Prostate gland (tissue), 2 donors: ENCODE data around the gene LARGE1.

Source experiments
- POLR2A ChIP-seq: fragments of 450-650 bp; IDR thresholded peaks from one replicate; pipeline ENCODE4 v1.6.1; 2016; ENCODE audit warnings: antibody characterized with exemption, mild to moderate bottlenecking
- POLR2AphosphoS5 ChIP-seq: sonication (generic); formaldehyde crosslinking; IDR thresholded peaks from one replicate; pipeline ENCODE4 v1.6.1; 2017; ENCODE audit warnings: antibody characterized with exemption
- TF ChIP-seq, protein P1 (sequence below), 4 experiments: fragments of 200-600 bp in 2 of 4; fragments of 450-650 bp in 2 of 4; sonication (generic) in 2 of 4; IDR thresholded peaks; 1 replicate in 3 of 4; 2 replicates in 1 of 4; pipeline ENCODE4 v1.5.1; 2016 to 2019; ENCODE audit warnings: antibody characterized with exemption in 4 of 4, mild to moderate bottlenecking in 2 of 4, moderate library complexity in 2 of 4

DNA sequence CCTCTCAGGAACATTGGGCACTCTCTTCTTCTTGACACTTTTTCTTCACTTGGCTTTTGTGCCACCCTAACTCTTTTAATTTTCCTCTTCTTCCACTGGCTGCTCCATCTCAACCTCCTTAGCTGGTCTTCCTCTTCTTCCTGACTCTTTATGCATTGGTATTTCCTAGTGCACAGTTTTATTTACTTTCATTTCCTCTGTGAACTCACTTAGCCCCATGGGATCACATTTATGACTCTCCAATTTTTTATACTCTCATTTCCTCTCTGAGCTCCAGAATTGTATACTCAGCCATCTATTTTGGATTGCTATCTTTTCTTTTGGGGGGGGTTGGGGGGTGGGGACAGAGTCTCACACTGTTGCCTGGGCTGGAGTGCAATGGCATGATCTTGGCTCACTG, 38.5 kb upstream of the LARGE1 start:
- TF ChIP-seq, protein P1, sequence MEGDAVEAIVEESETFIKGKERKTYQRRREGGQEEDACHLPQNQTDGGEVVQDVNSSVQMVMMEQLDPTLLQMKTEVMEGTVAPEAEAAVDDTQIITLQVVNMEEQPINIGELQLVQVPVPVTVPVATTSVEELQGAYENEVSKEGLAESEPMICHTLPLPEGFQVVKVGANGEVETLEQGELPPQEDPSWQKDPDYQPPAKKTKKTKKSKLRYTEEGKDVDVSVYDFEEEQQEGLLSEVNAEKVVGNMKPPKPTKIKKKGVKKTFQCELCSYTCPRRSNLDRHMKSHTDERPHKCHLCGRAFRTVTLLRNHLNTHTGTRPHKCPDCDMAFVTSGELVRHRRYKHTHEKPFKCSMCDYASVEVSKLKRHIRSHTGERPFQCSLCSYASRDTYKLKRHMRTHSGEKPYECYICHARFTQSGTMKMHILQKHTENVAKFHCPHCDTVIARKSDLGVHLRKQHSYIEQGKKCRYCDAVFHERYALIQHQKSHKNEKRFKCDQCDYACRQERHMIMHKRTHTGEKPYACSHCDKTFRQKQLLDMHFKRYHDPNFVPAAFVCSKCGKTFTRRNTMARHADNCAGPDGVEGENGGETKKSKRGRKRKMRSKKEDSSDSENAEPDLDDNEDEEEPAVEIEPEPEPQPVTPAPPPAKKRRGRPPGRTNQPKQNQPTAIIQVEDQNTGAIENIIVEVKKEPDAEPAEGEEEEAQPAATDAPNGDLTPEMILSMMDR (IDR thresholded peaks at IDR 0.05): no peak
- TF ChIP-seq POLR2A (no peak), POLR2AphosphoS5 (no peak)
